OCI-LY7 (cell line): Measurements from ENCODE around the gene LAPTM5.

ENCODE experiments used
- CTCF ChIP-seq: fragments of 200-600 bp; sonication (generic); conservative IDR thresholded peaks from 2 replicates; pipeline ENCODE4 v1.5.1; 2014; ENCODE audit warnings: mild to moderate bottlenecking, antibody characterized with exemption, low read length, moderate library complexity, mixed read lengths
- EZH2phosphoT487 ChIP-seq: fragments of 200-600 bp; sonication (generic); IDR thresholded peaks from 2 replicates; pipeline ENCODE4 v1.6.1; 2018; ENCODE audit warnings: low read depth, borderline replicate concordance, mild to moderate bottlenecking, mixed run types, antibody characterized with exemption, low read length, moderate library complexity, mixed read lengths

- TF ChIP-seq CTCF: no peak
- TF ChIP-seq EZH2phosphoT487: no peak
These were observed 44.3 kb downstream of the LAPTM5 start for GRCh38 chr1:30713311-30713710.
